Panc1 (cell line): Measurements from ENCODE around the gene ZNF322. TPM values are rescaled to one million over a fixed set of nuclear protein-coding genes. Genes with fewer than 3 reads are reported as not detected.

Experiments used
- ATAC-seq: fragments of 200-7000 bp; cut with Tn5 transposase; 2 replicates; pipeline ENCODE4 v1.9.1; 2020; ENCODE audit warnings: mild to moderate bottlenecking, moderate library complexity
- BruUV-seq: library from RNA; stranded (reverse); fragments of 400-500 nt; replicated peaks from 2 replicates; lab custom pipeline; 2021; lab: Mats Ljungman, UMichigan
- CTCF ChIA-PET: fragments of 300-600 bp; sonication (Branson Sonifier 250); formaldehyde crosslinking; loops from one replicate; lab custom pipeline; 2022; ENCODE audit warnings: antibody characterized with exemption; lab: Charles Lee
- POLR2A ChIA-PET: fragments of 300-600 bp; sonication (Branson Sonifier 250); formaldehyde crosslinking; loops from one replicate; lab custom pipeline; 2022; ENCODE audit warnings: antibody characterized with exemption; lab: Charles Lee
- DNase-seq: peaks from one replicate; pipeline ENCODE4 v3.0.0-alpha.2; 2010; ENCODE audit warnings: low read depth, low spot score
- H3K27ac ChIP-seq: 2 replicates; pipeline ENCODE4 v1.5.1; 2011; ENCODE audit warnings: mild to moderate bottlenecking, low read length, inconsistent platforms
- H3K27me3 ChIP-seq: fragments of 200-500 bp; sonication (Bioruptor generic); 2 replicates; pipeline ENCODE4 v1.6.0; 2014; ENCODE audit warnings: low read length, inconsistent platforms; ENCODE audit not compliant: control insufficient read depth, insufficient read depth
- H3K36me3 ChIP-seq: fragments of 200-500 bp; sonication (Bioruptor generic); 2 replicates; pipeline ENCODE4 v1.5.1; 2014; ENCODE audit warnings: inconsistent platforms, mild to moderate bottlenecking, low read length, moderate library complexity; ENCODE audit not compliant: control insufficient read depth, insufficient read depth
- H3K4me1 ChIP-seq: 2 replicates; pipeline ENCODE4 v1.5.1; 2011; ENCODE audit warnings: inconsistent platforms, mild to moderate bottlenecking, low read length, moderate library complexity; ENCODE audit not compliant: control insufficient read depth, insufficient read depth
- H3K4me3 ChIP-seq, 2 experiments: 2 replicates each; pipeline ENCODE4 v1.5.1; 2011 to 2012; ENCODE audit warnings: low read depth in 2 of 2, low read length in 2 of 2, mild to moderate bottlenecking in 2 of 2, inconsistent platforms in 1 of 2, moderate library complexity in 1 of 2
- H3K9me3 ChIP-seq: fragments of 200-500 bp; sonication (Bioruptor generic); 2 replicates; pipeline ENCODE4 v1.5.1; 2014; ENCODE audit warnings: low read depth, mild to moderate bottlenecking, inconsistent platforms, low read length, moderate library complexity; ENCODE audit not compliant: control insufficient read depth, insufficient read depth
- CTCF ChIP-seq: fragments of 450-650 bp; IDR thresholded peaks from 2 replicates; pipeline ENCODE4 v1.5.1; 2017; ENCODE audit warnings: mild to moderate bottlenecking
- POLR2AphosphoS5 ChIP-seq: IDR thresholded peaks from 2 replicates; pipeline ENCODE4 v1.6.1; 2012; ENCODE audit warnings: mild to moderate bottlenecking, low read depth, low read length, moderate library complexity
- REST ChIP-seq, 2 experiments: IDR thresholded peaks; 2 replicates each; pipeline ENCODE4 v1.6.1; 2011 to 2012; ENCODE audit warnings: low read depth in 2 of 2, control low read depth in 1 of 2, low read length in 1 of 2, mild to moderate bottlenecking in 1 of 2, moderate library complexity in 1 of 2; ENCODE audit not compliant: insufficient read depth in 1 of 2
- SIN3A ChIP-seq: IDR thresholded peaks from 2 replicates; pipeline ENCODE4 v1.6.1; 2012; ENCODE audit warnings: low read depth, mild to moderate bottlenecking, low read length, moderate library complexity, borderline replicate concordance; ENCODE audit not compliant: insufficient read depth
- TCF7L2 ChIP-seq: IDR thresholded peaks from 2 replicates; pipeline ENCODE4 v1.6.1; 2011; ENCODE audit warnings: mild to moderate bottlenecking, low read depth, low read length, inconsistent platforms
- in situ Hi-C: cut with HindIII; loops from 2 replicates; pipeline ENCODE4 v1.10.0; 2016; ENCODE audit warnings: low sequenced_read_pairs, low pct_unique_long_range_greater_than_20kb
- intact Hi-C: fragments of 100-400 bp; cut with micrococcal nuclease; formaldehyde crosslinking; loops from one replicate; pipeline ENCODE4 v1.10.0; 2022; ENCODE audit not compliant: unreplicated experiment
- total RNA-seq: library from RNA; stranded (reverse); gene quantifications from one replicate; pipeline ENCODE4 v1.2.1, GENCODE V29; 2021; ENCODE audit not compliant: unreplicated experiment

Gene ZNF322
- total RNA-seq, 1 experiment from 2014 or later: 31.2 TPM

- no peak overlapping the region for H3K27ac ChIP-seq
- H3K36me3 ChIP-seq: peaks cover 3% of the 10 kb centered on the region; the same call in 1 of the 2 replicates
- ChIA-PET POLR2A (no interaction called here), CTCF (interaction anchor here (3.4 kb wide), 1 partner anchor 21 kb away, joined by 39 read pairs; no protein-coding TSS in a partner anchor)
- intact Hi-C loops (no loop called here), in situ Hi-C loops (no loop called here)
- no TSS peak for BruUV-seq
- no peak for DNase-seq
- H3K4me1 ChIP-seq: peaks cover 3% of the 10 kb centered on the region; the same call in 1 of the 2 replicates
- peak overlapping the region; percentile 94 to 96 for H3K4me3 ChIP-seq
- no peaks in the 10 kb centered on the region for H3K9me3 ChIP-seq
- TF ChIP-seq TCF7L2: no peak
- TF ChIP-seq REST (IDR thresholded peaks at IDR 0.05; ENCODE audit: insufficient read depth in 1 of 2, low read depth in 2 of 2, low read length in 1 of 2): no peak
- TF ChIP-seq SIN3A: no peak
- no peak for TF ChIP-seq CTCF
- no peak for TF ChIP-seq POLR2AphosphoS5
- no peak for ATAC-seq
- H3K27me3 ChIP-seq: no peaks in the 10 kb centered on the region
Observed at GRCh38 chr6:26593278-26594130, 66.0 kb downstream of the ZNF322 start.

- Histone ChIP-seq H3K27ac (no peak overlapping the region), H3K4me3 (no peak overlapping the region), H3K9me3 (no peaks in the 10 kb centered on the region), H3K4me1 (peaks cover 3% of the 10 kb centered on the region; the same call in 1 of the 2 replicates), H3K36me3 (peaks cover 3% of the 10 kb centered on the region; the same call in 1 of the 2 replicates), H3K27me3 (no peaks in the 10 kb centered on the region)
- CTCF ChIA-PET: interaction anchor here (0.6 to 0.7 kb wide), 3 partner anchors 17 to 251 kb away, joined by 3 to 4 read pairs (median 3); no protein-coding TSS in a partner anchor
- intact Hi-C loops (no loop called here), in situ Hi-C loops (no loop called here)
- POLR2A ChIA-PET: no interaction called here
- ATAC-seq (no peak), DNase-seq (no peak)
- TF ChIP-seq TCF7L2: no peak
- TF ChIP-seq POLR2AphosphoS5: no peak
- TF ChIP-seq SIN3A: no peak
- TF ChIP-seq CTCF: no peak
- TF ChIP-seq REST (IDR thresholded peaks at IDR 0.05; ENCODE audit: insufficient read depth in 1 of 2, low read depth in 2 of 2, low read length in 1 of 2): no peak
- BruUV-seq: no TSS peak
Observed at GRCh38 chr6:26592649-26593048, 66.9 kb downstream of the ZNF322 start.
